ENCODE results near the gene CMTR1. TPM values are rescaled to one million over a fixed set of nuclear protein-coding genes. Genes with fewer than 3 reads are reported as not detected.

Gene CMTR1
- total RNA-seq, 4 donors from 2014 or later = 21.4 to 43.1 (median 29.3) TPM

DNA sequence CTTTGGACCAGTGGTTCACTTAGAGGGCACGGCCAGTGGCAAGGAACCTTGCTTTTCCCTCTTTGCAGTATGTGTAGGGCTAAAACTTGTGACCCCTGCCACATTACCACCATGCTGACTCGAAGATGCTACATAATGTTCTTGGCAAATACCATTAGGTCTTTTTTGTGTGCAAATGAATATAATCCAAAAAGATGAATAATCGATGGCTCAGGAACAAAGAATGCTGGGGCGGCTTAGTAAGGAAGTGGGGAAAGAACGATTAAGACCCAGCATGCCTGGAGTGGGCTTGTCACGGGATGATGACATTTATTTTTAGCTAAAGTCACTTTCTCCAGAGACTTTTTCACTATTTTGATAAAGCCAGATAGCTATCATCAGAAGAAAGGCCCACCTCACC lies 23.1 kb downstream of the CMTR1 start:
- TF ChIP-seq CTCF (IDR thresholded peaks at IDR 0.05; ENCODE audit: low read depth) = no peak

- TF ChIP-seq CTCF (IDR thresholded peaks at IDR 0.05; ENCODE audit: low read depth) = no peak
These were observed 24.0 kb downstream of the CMTR1 start for GRCh38 chr6:37456816-37457560.

GRCh38 chr6:37459981-37460800 lies 27.2 kb downstream of the CMTR1 start:
- no peak for TF ChIP-seq CTCF (IDR thresholded peaks at IDR 0.05; ENCODE audit: low read depth)

GRCh38 chr6:37460805-37461204 lies 27.8 kb downstream of the CMTR1 start:
- no peak for TF ChIP-seq CTCF (IDR thresholded peaks at IDR 0.05; ENCODE audit: low read depth)

- TF ChIP-seq CTCF (IDR thresholded peaks at IDR 0.05; ENCODE audit: low read depth) = no peak
These were observed 30.1 kb downstream of the CMTR1 start for GRCh38 chr6:37463110-37463509.

- no peak for TF ChIP-seq CTCF (IDR thresholded peaks at IDR 0.05; ENCODE audit: low read depth)
These were observed 34.7 kb downstream of the CMTR1 start for GRCh38 chr6:37467718-37468117.

DNA sequence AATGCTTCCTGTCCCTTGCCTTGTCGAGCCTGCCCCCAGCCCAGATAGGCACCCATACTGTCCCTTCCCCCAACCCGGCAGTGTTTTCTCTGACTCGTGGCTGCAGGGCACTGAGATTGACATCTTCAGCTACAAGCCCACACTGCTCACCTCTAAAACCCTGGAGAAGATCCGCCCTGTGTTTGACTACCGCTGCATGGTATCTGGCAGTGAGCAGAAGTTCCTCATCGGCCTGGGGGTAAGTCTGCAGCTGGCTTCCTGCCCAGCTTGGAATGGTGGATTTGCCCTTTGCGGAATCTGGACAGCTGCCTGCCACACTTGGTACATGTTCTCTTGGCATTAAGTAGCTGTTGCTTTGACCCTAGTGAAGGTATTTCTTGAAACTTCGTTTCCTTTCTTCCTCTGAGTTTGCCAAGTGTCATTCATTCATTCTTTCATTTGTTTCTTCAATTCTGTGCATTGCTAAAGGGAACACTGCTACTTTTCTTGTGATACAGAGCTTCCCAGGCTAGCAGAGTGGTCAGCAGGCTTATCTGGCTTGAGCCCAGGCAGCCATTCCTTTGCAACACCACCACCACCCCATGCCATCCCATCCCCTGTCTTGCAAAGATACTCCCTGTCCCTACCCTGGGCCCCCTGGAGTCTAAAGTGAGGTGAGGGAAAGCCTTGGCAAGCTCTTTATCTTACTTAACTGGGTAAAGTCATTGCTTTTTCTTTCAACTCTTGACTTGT lies 40.5 kb downstream of the CMTR1 start:
- TF ChIP-seq CTCF (IDR thresholded peaks at IDR 0.05; ENCODE audit: low read depth) = no peak

Data from subcutaneous adipose tissue (tissue), 4 donors.